NCI-H748 treated with DMSO at 0.1 percent for 48 hours (cell line): Measurements from ENCODE around the gene ETAA1.

Experiments
- DNase-seq: peaks from one replicate; lab custom pipeline; 2025; lab: John Stamatoyannopoulos, UW

The ETAA1 gene

DNA sequence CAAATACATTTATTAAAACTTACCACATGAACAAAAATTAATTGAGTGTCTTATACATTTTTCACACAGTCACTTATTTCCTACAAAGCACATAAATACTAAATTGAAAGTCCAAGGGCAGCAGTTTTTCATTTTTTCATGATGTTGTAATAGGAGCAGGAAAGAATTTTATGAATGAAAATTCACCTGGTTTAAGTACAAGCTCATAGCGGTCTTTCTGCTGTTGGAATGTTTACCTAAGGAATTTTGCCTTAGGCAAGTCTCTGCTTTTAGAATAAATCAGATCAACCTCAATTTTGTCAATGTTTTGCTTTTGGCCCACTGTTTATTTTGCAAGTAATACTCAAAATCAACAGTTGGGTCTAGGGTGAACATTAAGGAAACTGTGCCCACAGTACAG is 40.0 kb downstream of the ETAA1 start:
- DNase-seq, result peak; percentile 3

- no peak for DNase-seq
Measured at GRCh38 chr2:67438337-67438736, 41.2 kb downstream of the ETAA1 start.

DNA sequence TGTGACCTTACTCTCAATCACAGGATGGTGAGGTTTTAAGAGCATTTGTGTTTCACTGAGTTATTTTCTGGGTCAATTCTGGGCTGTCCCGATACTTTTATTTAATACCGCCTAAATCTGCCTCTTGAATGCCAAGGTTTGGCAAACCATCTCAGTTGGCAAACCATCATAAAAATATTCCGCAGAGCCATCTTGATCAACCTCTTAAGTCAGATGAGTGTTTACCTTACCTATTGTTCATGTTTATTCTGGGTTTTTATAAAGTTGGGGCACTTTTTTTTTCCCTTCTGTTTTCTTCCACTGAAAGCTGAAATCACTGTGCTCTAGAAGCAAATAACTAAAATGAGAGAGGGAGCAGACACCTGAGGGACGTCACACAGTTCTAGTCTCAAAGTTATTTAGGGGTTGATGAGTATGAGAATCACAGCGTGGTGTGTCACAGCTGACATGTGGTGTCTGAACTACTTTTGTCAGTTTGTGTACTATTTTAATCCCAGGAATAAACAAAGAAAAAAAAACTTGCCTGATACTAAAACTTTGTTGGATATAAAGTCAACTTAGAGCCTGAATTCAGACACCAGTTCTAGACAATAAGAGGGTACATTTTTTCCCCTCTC is 48.6 kb downstream of the ETAA1 start:
- DNase-seq, result no peak

- peak; percentile 76 for DNase-seq
Measured at GRCh38 chr2:67446491-67446911, 49.4 kb downstream of the ETAA1 start.

DNA sequence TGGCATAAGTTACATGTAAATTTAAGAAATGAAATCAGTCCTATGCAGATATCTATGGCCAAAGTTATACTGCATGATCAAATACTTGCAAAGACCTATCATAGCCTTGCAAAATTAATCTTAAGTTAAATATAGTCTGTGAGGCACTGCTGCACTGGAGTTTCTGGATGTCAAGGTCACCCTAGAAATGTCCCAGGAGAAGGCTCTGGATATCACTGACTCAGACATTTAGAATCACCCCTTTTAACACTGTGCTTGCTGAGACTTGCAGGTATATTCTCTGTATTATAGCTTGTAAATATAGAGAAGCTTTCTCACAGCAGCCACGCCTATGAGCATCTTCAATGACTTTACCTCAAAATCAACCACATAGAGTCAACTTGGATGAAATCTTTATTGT is 51.5 kb downstream of the ETAA1 start:
- no peak for DNase-seq

DNA sequence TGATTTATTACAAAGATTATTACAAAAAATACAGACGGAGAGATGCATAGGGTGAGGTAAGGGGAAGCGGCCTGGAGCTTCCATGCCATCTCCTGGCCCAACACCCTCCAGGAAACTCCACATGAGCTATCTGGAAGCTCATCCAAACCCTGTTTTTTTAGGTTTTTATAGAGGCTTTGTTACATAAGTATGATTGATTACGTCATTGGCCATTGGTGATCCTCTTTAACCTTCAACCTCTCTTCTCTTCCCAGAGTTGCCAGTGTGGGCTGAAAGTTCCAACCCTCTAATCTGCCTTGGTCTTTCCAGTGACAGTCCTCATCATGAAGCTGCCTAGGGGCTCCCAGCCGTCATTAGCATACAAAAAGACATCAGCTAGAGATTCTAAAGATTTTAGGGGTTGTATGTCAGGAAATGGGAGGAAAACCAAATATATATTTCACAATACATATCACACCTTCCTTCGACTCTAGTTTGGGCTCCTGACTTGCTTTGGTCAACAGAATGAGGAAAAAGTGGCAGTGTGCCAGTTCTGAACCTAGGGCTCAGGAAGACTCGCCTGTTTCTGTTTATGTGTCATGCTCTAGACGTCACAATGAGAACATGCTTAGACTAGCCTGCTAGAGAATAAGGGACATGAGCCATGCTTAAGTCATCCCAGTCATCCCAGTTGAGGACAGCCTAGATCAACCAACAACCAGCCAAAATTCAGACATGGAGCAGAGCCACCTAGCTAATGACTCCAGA is 54.1 kb downstream of the ETAA1 start:
- peak; percentile 15 for DNase-seq

DNA sequence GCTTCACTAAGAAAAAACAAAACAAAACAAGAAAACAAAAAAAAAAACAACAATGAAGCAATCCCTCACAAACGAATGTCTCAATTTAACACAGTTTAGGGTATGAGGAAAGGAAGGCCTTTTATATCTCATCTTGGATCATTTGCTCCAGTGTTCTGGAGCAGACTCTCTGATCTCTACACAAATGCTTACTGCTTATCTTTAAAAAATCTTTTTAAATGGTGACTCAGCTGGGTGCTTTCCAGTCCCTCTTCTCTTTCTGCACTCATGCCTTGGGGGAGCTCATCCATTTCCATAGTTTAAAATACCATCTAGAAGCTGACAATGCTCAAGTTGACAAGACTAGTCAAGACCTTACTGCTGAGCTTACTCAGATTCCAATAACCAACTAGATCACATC is 56.2 kb downstream of the ETAA1 start:
- DNase-seq, result no peak

DNA sequence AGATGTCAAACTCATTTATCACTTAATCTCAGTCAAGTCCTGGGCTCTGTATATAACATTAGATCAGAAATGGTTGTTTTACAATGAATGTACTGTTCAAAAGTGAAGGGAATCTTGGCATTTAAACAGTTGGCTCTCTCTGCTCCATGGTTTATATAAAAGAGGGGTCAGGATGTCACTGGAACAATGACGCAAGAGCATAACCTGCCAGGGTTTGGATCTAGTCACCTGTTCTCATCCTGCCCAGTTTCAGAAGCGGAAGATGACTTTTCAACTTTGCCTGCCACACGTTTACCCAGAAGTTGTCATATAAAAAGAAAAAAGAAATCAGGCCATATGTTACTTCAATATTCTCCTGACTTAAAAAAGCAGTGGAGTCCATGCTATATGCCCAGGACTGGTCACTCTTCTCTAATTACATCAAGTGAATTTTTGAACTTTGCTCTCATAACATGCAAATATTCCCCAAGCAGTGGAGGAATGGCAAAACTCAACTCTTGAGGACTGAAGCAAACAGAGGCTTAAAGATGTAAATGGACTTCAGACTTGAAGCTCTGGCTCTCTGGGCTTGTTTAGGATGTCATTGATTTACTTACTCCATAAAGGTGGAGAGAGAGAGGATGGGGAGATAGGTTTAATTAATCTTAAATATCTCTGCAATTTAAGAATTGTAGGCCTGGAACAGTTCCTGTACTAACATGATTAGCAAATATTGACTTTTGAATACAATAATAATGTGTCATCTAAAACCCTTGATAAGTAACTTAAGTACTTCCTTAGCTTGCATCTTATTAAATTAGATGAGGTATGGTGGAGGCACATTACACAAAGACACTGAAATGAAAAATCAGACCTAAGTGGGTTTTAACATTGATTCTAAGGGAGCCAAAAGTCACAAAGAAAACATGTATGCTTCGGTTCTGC is 58.3 kb downstream of the ETAA1 start:
- no peak for DNase-seq

- no peak for DNase-seq
Measured at GRCh38 chr2:67456428-67456827, 59.3 kb downstream of the ETAA1 start.

DNA sequence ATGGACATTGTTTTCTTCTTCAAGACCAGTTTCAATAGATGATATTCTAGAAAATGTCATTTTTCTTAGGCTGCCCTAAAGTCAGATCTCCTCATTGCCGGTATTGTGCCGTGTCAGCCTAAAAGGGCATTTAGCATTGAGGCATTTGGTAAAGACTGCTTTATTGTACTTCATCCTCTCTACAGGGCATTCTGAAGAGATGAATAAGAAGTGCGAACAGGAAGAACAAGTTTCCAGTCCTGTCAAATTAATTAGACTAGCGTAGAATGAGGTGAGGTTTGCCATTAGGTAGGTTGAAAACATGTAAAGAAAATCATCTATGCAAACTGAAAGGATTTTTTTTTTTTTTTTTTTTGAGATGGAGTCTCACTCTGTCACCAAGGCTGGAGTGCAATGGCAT is 60.6 kb downstream of the ETAA1 start:
- DNase-seq, result no peak

DNA sequence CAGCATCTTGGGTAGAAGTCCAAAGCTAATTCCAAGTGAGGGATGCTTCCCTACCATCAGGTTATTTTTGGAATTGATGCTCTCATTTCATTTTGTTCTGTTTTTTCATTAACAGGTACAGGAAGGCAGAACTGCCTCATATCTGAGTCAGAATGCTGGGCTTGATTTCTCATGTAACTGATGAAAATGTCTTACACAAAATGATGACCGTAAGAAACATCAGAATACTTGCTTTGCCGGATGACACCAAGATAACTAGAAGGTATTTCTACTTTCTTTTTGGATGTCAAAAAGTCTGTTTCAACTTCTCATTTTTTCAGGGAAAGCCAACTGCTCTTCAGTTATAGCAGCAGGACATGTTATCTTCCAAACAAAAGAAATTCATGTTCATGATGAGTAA is 62.6 kb downstream of the ETAA1 start:
- DNase-seq, result no peak
